IPS DF 6.9 (cell line): ENCODE data around the gene DUSP3.

Experiments
- DNase-seq: peaks from one replicate; pipeline ENCODE4 v3.0.0-alpha.2; 2013; ENCODE audit warnings: low read depth, low spot score
- H3K27ac ChIP-seq: one replicate; pipeline ENCODE4 v1.5.1; 2013; ENCODE audit warnings: low read length, control low read depth
- H3K27me3 ChIP-seq: 2 replicates; pipeline ENCODE4 v1.6.1; 2013; ENCODE audit warnings: mild to moderate bottlenecking, low read length; ENCODE audit not compliant: control insufficient read depth, insufficient read depth
- H3K36me3 ChIP-seq: 2 replicates; pipeline ENCODE4 v1.6.1; 2013; ENCODE audit warnings: low read length; ENCODE audit not compliant: control insufficient read depth, insufficient read depth
- H3K4me1 ChIP-seq: 2 replicates; pipeline ENCODE4 v1.6.1; 2013; ENCODE audit warnings: low read length; ENCODE audit not compliant: control insufficient read depth, insufficient read depth
- H3K4me3 ChIP-seq: 2 replicates; pipeline ENCODE4 v1.5.1; 2013; ENCODE audit warnings: mild to moderate bottlenecking, low read length
- H3K9me3 ChIP-seq: 2 replicates; pipeline ENCODE4 v1.6.1; 2013; ENCODE audit warnings: low read length, inconsistent platforms; ENCODE audit not compliant: control insufficient read depth, insufficient read depth
- WGBS: extraction: QIAGEN DNeasy Blood & Tissue Kit; methylation state at CpG from one replicate; pipeline ENCODE4 v1.1.7; 2013; ENCODE audit warnings: mixed read lengths, missing lambda C conversion rate; ENCODE audit not compliant: insufficient read length, insufficient coverage; 5-methylcytosine and 5-hydroxymethylcytosine counted together

Gene DUSP3

DNA sequence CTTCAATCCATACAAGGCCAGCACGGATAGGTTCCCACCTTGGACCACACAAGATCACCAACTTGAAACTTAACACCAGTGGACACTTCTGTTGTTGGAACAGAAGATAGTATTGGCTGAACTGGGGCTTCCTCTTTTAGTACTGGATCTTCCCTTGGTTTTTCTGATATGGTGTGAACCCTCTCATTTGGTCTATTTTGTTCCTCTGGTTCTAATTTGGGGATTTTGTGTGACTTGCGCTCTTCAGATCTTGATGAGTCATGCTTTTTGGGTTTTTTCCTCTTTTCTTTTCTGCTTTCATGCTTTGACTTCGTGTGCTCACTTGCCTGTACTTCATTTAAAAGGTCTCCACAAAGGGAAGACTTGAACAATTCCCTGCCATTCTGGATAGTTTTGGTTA is 59.2 kb downstream of the DUSP3 start:
- DNase-seq = no peak
- no peaks in the 10 kb centered on the region for H3K4me1 ChIP-seq
- no CpG with 5 or more reads among the region's 3 CpGs for WGBS
- H3K36me3 ChIP-seq = no peaks in the 10 kb centered on the region
- no peak overlapping the region for H3K27ac ChIP-seq
- no peak overlapping the region for H3K4me3 ChIP-seq
- no peaks in the 10 kb centered on the region for H3K9me3 ChIP-seq
- peaks cover 2% of the 10 kb centered on the region; the same call in 1 of the 2 replicates for H3K27me3 ChIP-seq

DNA sequence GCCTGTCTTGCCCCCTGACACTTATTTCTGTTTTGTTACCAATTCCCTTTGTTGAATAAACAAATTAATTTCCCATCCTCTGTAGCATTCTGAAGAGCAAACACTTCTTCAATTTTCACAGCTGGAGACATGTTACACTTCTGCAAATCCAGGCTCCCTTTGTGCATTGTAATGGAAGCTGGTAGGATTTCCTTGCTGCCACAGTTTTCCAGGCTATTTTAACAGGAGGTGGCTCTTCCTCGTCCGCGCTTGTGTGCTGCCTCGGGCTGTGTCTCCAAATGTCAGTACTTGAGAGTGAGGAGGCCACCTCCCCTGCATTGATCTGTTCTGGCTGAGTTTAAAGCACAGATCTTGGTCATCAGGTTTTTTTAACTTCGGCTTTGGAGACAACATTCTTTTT is 60.2 kb downstream of the DUSP3 start:
- Histone ChIP-seq H3K4me1 (no peaks in the 10 kb centered on the region), H3K27ac (no peak overlapping the region), H3K9me3 (no peaks in the 10 kb centered on the region), H3K27me3 (peaks cover 8% of the 10 kb centered on the region; the same call in 1 of the 2 replicates), H3K36me3 (no peaks in the 10 kb centered on the region), H3K4me3 (no peak overlapping the region)
- WGBS = no CpG with 5 or more reads among the region's 5 CpGs
- DNase-seq = no peak

DNA sequence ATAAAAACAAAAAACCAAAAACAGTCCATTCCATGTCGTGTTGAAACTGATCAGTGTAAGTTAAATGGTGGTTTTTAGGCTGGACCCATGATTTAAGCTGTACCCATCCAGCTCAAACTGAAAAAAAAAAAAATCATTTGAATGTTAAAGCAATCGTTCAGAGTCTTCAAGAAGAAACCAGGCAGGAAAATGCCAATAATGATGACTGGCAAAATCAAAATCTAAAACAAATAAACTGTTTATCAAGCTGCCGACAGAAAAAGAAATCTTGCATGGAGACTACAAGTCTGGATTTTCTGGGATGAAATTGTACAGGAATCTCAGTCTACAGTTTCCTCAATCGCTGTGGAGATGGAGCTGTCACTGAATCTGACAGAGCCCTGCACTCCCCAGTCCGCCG is 60.9 kb downstream of the DUSP3 start:
- DNase-seq = no peak
- H3K9me3 ChIP-seq = no peaks in the 10 kb centered on the region
- H3K4me1 ChIP-seq = no peaks in the 10 kb centered on the region
- no peak overlapping the region for H3K27ac ChIP-seq
- peaks cover 10% of the 10 kb centered on the region; the same call in 1 of the 2 replicates for H3K27me3 ChIP-seq
- H3K4me3 ChIP-seq = no peak overlapping the region
- no peaks in the 10 kb centered on the region for H3K36me3 ChIP-seq
- no CpG with 5 or more reads among the region's 6 CpGs for whole genome bisulfite sequencing
